GM23338 (cell line): ENCODE measurements around the gene TAP1.

Source experiments
- CREB1 ChIP-seq: fragments of 250-450 bp; sonication (Bioruptor Pico); IDR thresholded peaks from 2 replicates; pipeline ENCODE4 v1.5.0; 2020; ENCODE audit warnings: low read depth, mild to moderate bottlenecking, moderate library complexity
- EZH2 ChIP-seq: fragments of 200-600 bp; sonication (generic); IDR thresholded peaks from one replicate; pipeline ENCODE4 v1.8.0; 2017; ENCODE audit warnings: antibody characterized with exemption, mild to moderate bottlenecking, low read depth; ENCODE audit not compliant: unreplicated experiment
- EZH2phosphoT487 ChIP-seq: fragments of 200-600 bp; sonication (generic); IDR thresholded peaks from one replicate; pipeline ENCODE4 v1.8.1; 2018; ENCODE audit warnings: antibody characterized with exemption; ENCODE audit not compliant: unreplicated experiment
- NANOG ChIP-seq: IDR thresholded peaks from 2 replicates; pipeline ENCODE4 v1.6.1; 2016; ENCODE audit warnings: antibody characterized with exemption, borderline replicate concordance
- POLR2AphosphoS5 ChIP-seq: IDR thresholded peaks from 2 replicates; pipeline ENCODE4 v1.6.1; 2016; ENCODE audit warnings: antibody characterized with exemption, low read depth
- ZNF331 ChIP-seq: fragments of 250-450 bp; sonication (Bioruptor Pico); IDR thresholded peaks from 2 replicates; pipeline ENCODE4 v1.5.0; 2020; ENCODE audit warnings: low read depth, mild to moderate bottlenecking, moderate library complexity
- TF ChIP-seq, protein P1 (sequence below), 2 experiments: fragments of 200-600 bp in 1 of 2; sonication (generic) in 1 of 2; conservative IDR thresholded peaks; 2 replicates each; pipeline versions ENCODE4 v1.5.1 to v1.6.1; 2016 to 2017; ENCODE audit warnings: antibody characterized with exemption in 2 of 2, low read depth in 2 of 2, mild to moderate bottlenecking in 2 of 2, moderate library complexity in 1 of 2
- TF ChIP-seq, protein P2 (sequence below): IDR thresholded peaks from 2 replicates; pipeline ENCODE4 v1.6.1; 2016; ENCODE audit warnings: antibody characterized with exemption
- TF ChIP-seq, protein P3 (sequence below): IDR thresholded peaks from one replicate; pipeline ENCODE4 v1.6.1; 2018; ENCODE audit warnings: antibody characterized with exemption; ENCODE audit not compliant: unreplicated experiment
- TF ChIP-seq, protein P4 (sequence below): fragments of 250-450 bp; sonication (Bioruptor Pico); IDR thresholded peaks from 2 replicates; pipeline ENCODE4 v1.5.0; 2020; ENCODE audit warnings: mild to moderate bottlenecking, moderate library complexity

DNA sequence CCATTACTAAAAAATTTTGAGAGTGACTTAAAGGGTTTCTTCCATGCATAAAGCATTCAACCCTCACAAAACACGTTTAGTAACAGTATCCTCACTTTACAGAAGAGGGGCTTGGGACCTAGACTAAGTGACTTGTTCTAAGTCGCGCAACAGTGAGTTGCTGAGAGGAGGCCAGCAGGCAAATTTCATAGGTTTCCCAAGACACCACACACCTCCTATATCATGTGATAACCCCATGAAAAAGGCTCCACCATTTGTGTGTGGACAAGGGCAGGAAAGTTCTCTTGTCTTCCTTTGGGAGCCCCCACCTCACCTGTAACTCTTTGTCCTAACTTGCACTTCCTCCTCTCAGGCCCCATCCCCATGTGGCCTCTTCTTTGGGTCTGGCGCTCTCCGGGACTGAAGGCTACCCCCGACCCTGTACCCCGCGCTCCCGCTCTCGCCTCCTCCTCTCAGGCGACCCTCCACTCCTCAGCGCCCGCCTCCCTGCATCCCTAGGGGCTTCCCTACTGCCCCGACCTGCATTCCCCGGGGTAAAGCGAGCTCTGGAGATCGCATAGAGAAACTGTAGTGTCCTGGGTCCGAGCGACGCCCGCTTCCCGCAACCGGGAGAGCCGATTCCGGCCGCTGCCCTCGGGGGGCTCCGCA, 10.0 kb downstream of the TAP1 start:
- TF ChIP-seq ZNF331 (CRISPR knock-in tag) (no peak), EZH2 (no peak), CREB1 (no peak), EZH2phosphoT487 (no peak), POLR2AphosphoS5 (no peak), NANOG (no peak)
- TF ChIP-seq, protein P1, sequence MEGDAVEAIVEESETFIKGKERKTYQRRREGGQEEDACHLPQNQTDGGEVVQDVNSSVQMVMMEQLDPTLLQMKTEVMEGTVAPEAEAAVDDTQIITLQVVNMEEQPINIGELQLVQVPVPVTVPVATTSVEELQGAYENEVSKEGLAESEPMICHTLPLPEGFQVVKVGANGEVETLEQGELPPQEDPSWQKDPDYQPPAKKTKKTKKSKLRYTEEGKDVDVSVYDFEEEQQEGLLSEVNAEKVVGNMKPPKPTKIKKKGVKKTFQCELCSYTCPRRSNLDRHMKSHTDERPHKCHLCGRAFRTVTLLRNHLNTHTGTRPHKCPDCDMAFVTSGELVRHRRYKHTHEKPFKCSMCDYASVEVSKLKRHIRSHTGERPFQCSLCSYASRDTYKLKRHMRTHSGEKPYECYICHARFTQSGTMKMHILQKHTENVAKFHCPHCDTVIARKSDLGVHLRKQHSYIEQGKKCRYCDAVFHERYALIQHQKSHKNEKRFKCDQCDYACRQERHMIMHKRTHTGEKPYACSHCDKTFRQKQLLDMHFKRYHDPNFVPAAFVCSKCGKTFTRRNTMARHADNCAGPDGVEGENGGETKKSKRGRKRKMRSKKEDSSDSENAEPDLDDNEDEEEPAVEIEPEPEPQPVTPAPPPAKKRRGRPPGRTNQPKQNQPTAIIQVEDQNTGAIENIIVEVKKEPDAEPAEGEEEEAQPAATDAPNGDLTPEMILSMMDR (conservative IDR thresholded peaks at IDR 0.05; ENCODE audit: low read depth in 2 of 2) = no peak
- TF ChIP-seq, protein P2, sequence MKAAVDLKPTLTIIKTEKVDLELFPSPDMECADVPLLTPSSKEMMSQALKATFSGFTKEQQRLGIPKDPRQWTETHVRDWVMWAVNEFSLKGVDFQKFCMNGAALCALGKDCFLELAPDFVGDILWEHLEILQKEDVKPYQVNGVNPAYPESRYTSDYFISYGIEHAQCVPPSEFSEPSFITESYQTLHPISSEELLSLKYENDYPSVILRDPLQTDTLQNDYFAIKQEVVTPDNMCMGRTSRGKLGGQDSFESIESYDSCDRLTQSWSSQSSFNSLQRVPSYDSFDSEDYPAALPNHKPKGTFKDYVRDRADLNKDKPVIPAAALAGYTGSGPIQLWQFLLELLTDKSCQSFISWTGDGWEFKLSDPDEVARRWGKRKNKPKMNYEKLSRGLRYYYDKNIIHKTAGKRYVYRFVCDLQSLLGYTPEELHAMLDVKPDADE = no peak
- TF ChIP-seq, protein P3, sequence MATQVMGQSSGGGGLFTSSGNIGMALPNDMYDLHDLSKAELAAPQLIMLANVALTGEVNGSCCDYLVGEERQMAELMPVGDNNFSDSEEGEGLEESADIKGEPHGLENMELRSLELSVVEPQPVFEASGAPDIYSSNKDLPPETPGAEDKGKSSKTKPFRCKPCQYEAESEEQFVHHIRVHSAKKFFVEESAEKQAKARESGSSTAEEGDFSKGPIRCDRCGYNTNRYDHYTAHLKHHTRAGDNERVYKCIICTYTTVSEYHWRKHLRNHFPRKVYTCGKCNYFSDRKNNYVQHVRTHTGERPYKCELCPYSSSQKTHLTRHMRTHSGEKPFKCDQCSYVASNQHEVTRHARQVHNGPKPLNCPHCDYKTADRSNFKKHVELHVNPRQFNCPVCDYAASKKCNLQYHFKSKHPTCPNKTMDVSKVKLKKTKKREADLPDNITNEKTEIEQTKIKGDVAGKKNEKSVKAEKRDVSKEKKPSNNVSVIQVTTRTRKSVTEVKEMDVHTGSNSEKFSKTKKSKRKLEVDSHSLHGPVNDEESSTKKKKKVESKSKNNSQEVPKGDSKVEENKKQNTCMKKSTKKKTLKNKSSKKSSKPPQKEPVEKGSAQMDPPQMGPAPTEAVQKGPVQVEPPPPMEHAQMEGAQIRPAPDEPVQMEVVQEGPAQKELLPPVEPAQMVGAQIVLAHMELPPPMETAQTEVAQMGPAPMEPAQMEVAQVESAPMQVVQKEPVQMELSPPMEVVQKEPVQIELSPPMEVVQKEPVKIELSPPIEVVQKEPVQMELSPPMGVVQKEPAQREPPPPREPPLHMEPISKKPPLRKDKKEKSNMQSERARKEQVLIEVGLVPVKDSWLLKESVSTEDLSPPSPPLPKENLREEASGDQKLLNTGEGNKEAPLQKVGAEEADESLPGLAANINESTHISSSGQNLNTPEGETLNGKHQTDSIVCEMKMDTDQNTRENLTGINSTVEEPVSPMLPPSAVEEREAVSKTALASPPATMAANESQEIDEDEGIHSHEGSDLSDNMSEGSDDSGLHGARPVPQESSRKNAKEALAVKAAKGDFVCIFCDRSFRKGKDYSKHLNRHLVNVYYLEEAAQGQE = no peak
- TF ChIP-seq, protein P4, sequence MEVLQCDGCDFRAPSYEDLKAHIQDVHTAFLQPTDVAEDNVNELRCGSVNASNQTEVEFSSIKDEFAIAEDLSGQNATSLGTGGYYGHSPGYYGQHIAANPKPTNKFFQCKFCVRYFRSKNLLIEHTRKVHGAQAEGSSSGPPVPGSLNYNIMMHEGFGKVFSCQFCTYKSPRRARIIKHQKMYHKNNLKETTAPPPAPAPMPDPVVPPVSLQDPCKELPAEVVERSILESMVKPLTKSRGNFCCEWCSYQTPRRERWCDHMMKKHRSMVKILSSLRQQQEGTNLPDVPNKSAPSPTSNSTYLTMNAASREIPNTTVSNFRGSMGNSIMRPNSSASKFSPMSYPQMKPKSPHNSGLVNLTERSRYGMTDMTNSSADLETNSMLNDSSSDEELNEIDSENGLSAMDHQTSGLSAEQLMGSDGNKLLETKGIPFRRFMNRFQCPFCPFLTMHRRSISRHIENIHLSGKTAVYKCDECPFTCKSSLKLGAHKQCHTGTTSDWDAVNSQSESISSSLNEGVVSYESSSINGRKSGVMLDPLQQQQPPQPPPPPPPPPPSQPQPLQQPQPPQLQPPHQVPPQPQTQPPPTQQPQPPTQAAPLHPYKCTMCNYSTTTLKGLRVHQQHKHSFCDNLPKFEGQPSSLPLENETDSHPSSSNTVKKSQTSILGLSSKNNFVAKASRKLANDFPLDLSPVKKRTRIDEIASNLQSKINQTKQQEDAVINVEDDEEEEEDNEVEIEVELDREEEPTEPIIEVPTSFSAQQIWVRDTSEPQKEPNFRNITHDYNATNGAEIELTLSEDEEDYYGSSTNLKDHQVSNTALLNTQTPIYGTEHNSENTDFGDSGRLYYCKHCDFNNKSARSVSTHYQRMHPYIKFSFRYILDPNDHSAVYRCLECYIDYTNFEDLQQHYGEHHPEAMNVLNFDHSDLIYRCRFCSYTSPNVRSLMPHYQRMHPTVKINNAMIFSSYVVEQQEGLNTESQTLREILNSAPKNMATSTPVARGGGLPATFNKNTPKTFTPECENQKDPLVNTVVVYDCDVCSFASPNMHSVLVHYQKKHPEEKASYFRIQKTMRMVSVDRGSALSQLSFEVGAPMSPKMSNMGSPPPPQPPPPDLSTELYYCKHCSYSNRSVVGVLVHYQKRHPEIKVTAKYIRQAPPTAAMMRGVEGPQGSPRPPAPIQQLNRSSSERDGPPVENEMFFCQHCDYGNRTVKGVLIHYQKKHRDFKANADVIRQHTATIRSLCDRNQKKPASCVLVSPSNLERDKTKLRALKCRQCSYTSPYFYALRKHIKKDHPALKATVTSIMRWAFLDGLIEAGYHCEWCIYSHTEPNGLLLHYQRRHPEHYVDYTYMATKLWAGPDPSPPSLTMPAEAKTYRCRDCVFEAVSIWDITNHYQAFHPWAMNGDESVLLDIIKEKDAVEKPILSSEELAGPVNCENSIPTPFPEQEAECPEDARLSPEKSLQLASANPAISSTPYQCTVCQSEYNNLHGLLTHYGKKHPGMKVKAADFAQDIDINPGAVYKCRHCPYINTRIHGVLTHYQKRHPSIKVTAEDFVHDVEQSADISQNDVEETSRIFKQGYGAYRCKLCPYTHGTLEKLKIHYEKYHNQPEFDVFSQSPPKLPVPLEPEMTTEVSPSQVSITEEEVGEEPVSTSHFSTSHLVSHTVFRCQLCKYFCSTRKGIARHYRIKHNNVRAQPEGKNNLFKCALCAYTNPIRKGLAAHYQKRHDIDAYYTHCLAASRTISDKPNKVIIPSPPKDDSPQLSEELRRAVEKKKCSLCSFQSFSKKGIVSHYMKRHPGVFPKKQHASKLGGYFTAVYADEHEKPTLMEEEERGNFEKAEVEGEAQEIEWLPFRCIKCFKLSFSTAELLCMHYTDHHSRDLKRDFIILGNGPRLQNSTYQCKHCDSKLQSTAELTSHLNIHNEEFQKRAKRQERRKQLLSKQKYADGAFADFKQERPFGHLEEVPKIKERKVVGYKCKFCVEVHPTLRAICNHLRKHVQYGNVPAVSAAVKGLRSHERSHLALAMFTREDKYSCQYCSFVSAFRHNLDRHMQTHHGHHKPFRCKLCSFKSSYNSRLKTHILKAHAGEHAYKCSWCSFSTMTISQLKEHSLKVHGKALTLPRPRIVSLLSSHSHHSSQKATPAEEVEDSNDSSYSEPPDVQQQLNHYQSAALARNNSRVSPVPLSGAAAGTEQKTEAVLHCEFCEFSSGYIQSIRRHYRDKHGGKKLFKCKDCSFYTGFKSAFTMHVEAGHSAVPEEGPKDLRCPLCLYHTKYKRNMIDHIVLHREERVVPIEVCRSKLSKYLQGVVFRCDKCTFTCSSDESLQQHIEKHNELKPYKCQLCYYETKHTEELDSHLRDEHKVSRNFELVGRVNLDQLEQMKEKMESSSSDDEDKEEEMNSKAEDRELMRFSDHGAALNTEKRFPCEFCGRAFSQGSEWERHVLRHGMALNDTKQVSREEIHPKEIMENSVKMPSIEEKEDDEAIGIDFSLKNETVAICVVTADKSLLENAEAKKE = no peak
